Measurements from ENCODE around the gene EIF4E2.

GRCh38 chr2:232615339-232615738 is 64.8 kb downstream of the EIF4E2 start:
- TF ChIP-seq CTCF (IDR thresholded peaks at IDR 0.05; ENCODE audit: low read depth, low read length) (no peak), EZH2phosphoT487 (IDR thresholded peaks at IDR 0.05; ENCODE audit: low read depth) (no peak)

Data from OCI-LY3 (cell line).